ENCODE data around the gene ATL1.

GRCh38 chr14:50667996-50668825, 108.3 kb downstream of the ATL1 start, which contains the start of gene SAV1:
- TF ChIP-seq CTCF (IDR thresholded peaks at IDR 0.05; ENCODE audit: borderline replicate concordance, extremely low read depth, low read length, poor library complexity, severe bottlenecking) (no peak), EZH2 (IDR thresholded peaks at IDR 0.05; ENCODE audit: borderline replicate concordance, low read depth, low read length, severe bottlenecking) (no peak)
